Sigmoid colon (tissue), 7 donors: ENCODE data around the gene GHRH. TPM values are rescaled to one million over a fixed set of nuclear protein-coding genes. Genes with fewer than 3 reads are reported as not detected.

Experiments
- DNase-seq: peaks from one replicate; pipeline ENCODE4 v3.0.0-alpha.2; 2019
- H3K27ac ChIP-seq, 4 donors: fragments of 200-600 bp; sonication (generic); one replicate each; pipeline ENCODE4 v1.5.1; 2016 to 2019; ENCODE audit warnings: mild to moderate bottlenecking in 1 of 4
- H3K27me3 ChIP-seq, 3 donors: fragments of 200-600 bp; sonication (generic); one replicate each; pipeline ENCODE4 v1.5.1; 2019; ENCODE audit warnings: mild to moderate bottlenecking in 1 of 3
- H3K36me3 ChIP-seq, 4 donors: fragments of 200-600 bp; sonication (generic); one replicate each; pipeline ENCODE4 v1.5.1; 2016 to 2019
- H3K4me1 ChIP-seq, 4 donors: fragments of 200-600 bp; sonication (generic); one replicate each; pipeline ENCODE4 v1.5.1; 2017 to 2019
- H3K4me3 ChIP-seq, 4 donors: fragments of 200-600 bp; sonication (generic); one replicate each; pipeline ENCODE4 v1.5.1; 2017 to 2019; ENCODE audit warnings: mild to moderate bottlenecking in 2 of 4, moderate library complexity in 1 of 4
- H3K9me3 ChIP-seq, 4 donors: fragments of 200-600 bp in 3 of 4; sonication (generic) in 3 of 4; one replicate each; pipeline versions ENCODE4 v1.5.1 to v1.6.1; 2013 to 2019
- CTCF ChIP-seq, 4 experiments: fragments of 450-650 bp in 3 of 4; fragments of 200-600 bp in 1 of 4; IDR thresholded peaks; one replicate each; pipeline ENCODE4 v1.5.1; 2016 to 2019; ENCODE audit warnings: antibody characterized with exemption in 4 of 4, mild to moderate bottlenecking in 3 of 4, moderate library complexity in 2 of 4
- EP300 ChIP-seq, 4 donors: sonication (generic); formaldehyde crosslinking; IDR thresholded peaks; one replicate each; pipeline ENCODE4 v1.6.1; 2017; ENCODE audit warnings: antibody characterized with exemption in 4 of 4
- POLR2A ChIP-seq, 2 donors: fragments of 450-650 bp; IDR thresholded peaks; one replicate each; pipeline ENCODE4 v1.6.1; 2016; ENCODE audit warnings: antibody characterized with exemption in 2 of 2, mild to moderate bottlenecking in 2 of 2, moderate library complexity in 2 of 2
- POLR2AphosphoS5 ChIP-seq, 4 donors: sonication (generic); formaldehyde crosslinking; IDR thresholded peaks; one replicate each; pipeline ENCODE4 v1.6.1; 2017; ENCODE audit warnings: antibody characterized with exemption in 4 of 4
- WGBS, 2 donors: extraction: QIAGEN DNeasy Blood & Tissue Kit; methylation state at CpG; one replicate each; pipeline ENCODE4 v1.1.7; 2013; 5-methylcytosine and 5-hydroxymethylcytosine counted together
- intact Hi-C: fragments of 100-400 bp; cut with DNase I; formaldehyde crosslinking; loops from one replicate; pipeline ENCODE4 v1.15.1; 2023
- polyA plus RNA-seq, 3 donors: library from polyadenylated mRNA; stranded (reverse); fragments of 200-250 nt; gene quantifications; one replicate each; pipeline ENCODE4 v1.2.3, GENCODE V29; 2013
- total RNA-seq, 4 donors: library from RNA; depleted of rRNA; stranded (reverse); fragments of >200 nt; gene quantifications; one replicate each; pipeline ENCODE4 v1.1.0, GENCODE V29; 2016
- donor health status: healthy with polysubstance abuse.
- donor health status: Bipolar disorder and iron deficiency.
- donor health status: healthy.

The GHRH gene
- total RNA-seq (not detected), polyA plus RNA-seq (not detected)

GRCh38 chr20:37261714-37262113, at the start of gene GHRH:
TSS of gene GHRH (minus strand) at chr20:37261814. CDS start at chr20:37256889, 4,925 bp downstream.
- no peak for TF ChIP-seq EP300 (IDR thresholded peaks at IDR 0.05)
- TF ChIP-seq POLR2A (IDR thresholded peaks at IDR 0.05), result no peak
- no peak for TF ChIP-seq CTCF (IDR thresholded peaks at IDR 0.05)
- no peak for TF ChIP-seq POLR2AphosphoS5 (IDR thresholded peaks at IDR 0.05)
- H3K4me3 ChIP-seq, result no peak within 1 kb of the TSS
- H3K9me3 ChIP-seq, result no peaks in the 10 kb centered on the region
- H3K27me3 ChIP-seq, result no peaks in the 10 kb centered on the region
- H3K36me3 ChIP-seq, result no peaks in the 10 kb centered on the region
- WGBS, 2 donors, result 81 to 92% methylated on average over 9 of the region's 9 CpGs
- H3K4me1 ChIP-seq, result no peaks in the 10 kb centered on the region
- no peak for DNase-seq
- intact Hi-C loops, result no loop called here
- H3K27ac ChIP-seq, result no peak within 1 kb of the TSS

- no peaks in the 10 kb centered on the region for H3K27me3 ChIP-seq
- H3K9me3 ChIP-seq, result no peaks in the 10 kb centered on the region
- intact Hi-C loops, result no loop called here
- peak; percentile 63 for DNase-seq
- H3K36me3 ChIP-seq, result peaks cover 0 to 27% (median 6%) of the 10 kb centered on the region in 4 donors
- peaks cover 6 to 77% (median 69%) of the 10 kb centered on the region in 4 donors for H3K4me1 ChIP-seq
- WGBS, 2 donors, result 92 to 93% methylated on average over 11 of the region's 11 CpGs
- peak overlapping the region in 3 of 4 donors; percentile 33 to 92 (median 57) for H3K27ac ChIP-seq
- no peak overlapping the region for H3K4me3 ChIP-seq
- no peak for TF ChIP-seq POLR2A (IDR thresholded peaks at IDR 0.05)
- no peak for TF ChIP-seq POLR2AphosphoS5 (IDR thresholded peaks at IDR 0.05)
- no peak for TF ChIP-seq EP300 (IDR thresholded peaks at IDR 0.05)
- TF ChIP-seq CTCF (IDR thresholded peaks at IDR 0.05), result no peak
Measured at GRCh38 chr20:37310951-37311350, 49.3 kb upstream of the GHRH start.

GRCh38 chr20:37309936-37310590, 48.4 kb upstream of the GHRH start:
- peak; percentile 71 for DNase-seq
- 67 to 83% methylated on average over 16 of the region's 16 CpGs for WGBS, 2 donors

GRCh38 chr20:37309290-37309689, 47.7 kb upstream of the GHRH start:
- H3K4me3 ChIP-seq, result no peak overlapping the region
- H3K4me1 ChIP-seq, result peaks cover 0 to 76% (median 68%) of the 10 kb centered on the region in 4 donors
- intact Hi-C loops, result no loop called here
- H3K27ac ChIP-seq, result peak overlapping the region in 2 of 4 donors; percentile 57 to 92
- TF ChIP-seq CTCF (IDR thresholded peaks at IDR 0.05) (no peak), EP300 (IDR thresholded peaks at IDR 0.05) (no peak), POLR2AphosphoS5 (IDR thresholded peaks at IDR 0.05) (no peak), POLR2A (IDR thresholded peaks at IDR 0.05) (no peak)
- no peaks in the 10 kb centered on the region for H3K9me3 ChIP-seq
- H3K27me3 ChIP-seq, result no peaks in the 10 kb centered on the region
- WGBS, 2 donors, result 96% methylated on average over 6 of the region's 6 CpGs
- DNase-seq, result peak; percentile 39
- peaks cover 0 to 27% (median 6%) of the 10 kb centered on the region in 4 donors for H3K36me3 ChIP-seq

More at GRCh38 chr20:37309936-37310590, 48.4 kb upstream of the GHRH start:
- Histone ChIP-seq H3K27ac (peak overlapping the region in 3 of 4 donors; percentile 33 to 92 (median 57)), H3K4me3 (no peak overlapping the region), H3K4me1 (peaks cover 2 to 77% (median 69%) of the 10 kb centered on the region in 4 donors), H3K27me3 (no peaks in the 10 kb centered on the region), H3K9me3 (no peaks in the 10 kb centered on the region), H3K36me3 (peaks cover 0 to 27% (median 6%) of the 10 kb centered on the region in 4 donors)
- intact Hi-C loops, result no loop called here
- TF ChIP-seq POLR2A (IDR thresholded peaks at IDR 0.05) (no peak), POLR2AphosphoS5 (IDR thresholded peaks at IDR 0.05) (no peak), CTCF (IDR thresholded peaks at IDR 0.05) (no peak), EP300 (IDR thresholded peaks at IDR 0.05) (no peak)
